Measurements from ENCODE around the gene SGCG.

SGCG gene

DNA sequence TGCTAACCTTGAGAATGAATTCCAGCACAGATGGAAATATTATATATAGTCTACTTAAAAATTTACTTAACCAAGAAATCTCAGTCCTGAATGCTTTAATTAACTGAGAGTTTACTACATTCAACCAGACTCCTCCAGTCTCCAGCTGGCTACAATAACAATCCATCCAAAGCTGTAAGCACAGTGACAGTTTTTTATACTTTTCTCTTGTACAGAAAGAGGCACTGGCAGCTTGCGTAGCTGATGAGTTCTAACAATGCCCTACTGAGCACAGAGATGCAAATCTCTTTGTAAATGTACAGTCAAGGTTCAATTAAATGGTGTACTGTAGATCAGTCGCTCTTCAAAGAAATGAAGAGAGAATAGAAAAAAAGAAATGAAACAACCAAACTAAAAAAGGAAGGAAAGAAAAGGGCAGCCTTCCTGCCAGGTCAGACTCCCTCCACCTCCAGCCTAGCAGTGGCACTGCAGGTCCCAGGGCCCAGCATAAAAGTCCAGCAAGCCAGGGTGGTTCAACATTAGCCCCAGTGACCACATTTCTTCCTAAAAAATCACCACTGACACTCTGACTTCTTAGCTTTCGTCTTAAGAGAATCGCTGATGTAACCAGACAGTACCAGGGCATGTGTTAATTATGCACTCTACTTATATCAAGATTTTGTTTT lies 164.3 kb downstream of the SGCG start:
- DNase-seq = no peak

DNA sequence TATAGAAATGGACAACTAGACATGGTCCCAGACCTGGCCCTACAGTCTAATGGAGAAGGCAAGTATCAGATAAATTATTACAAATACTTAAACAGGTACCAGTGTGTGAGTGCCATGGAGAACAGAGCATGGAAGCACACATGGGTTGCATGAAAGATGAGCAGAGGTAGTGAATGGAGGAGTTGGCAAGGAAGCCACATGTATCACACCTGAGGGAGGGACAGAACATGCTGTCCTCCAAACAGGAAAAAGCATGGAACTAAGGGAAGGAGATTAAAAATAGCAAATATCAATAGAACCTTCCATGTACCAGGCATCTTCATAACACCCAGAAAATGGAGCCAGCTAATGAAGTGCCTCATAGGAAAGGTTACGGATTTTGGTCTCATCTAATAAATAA lies 166.8 kb downstream of the SGCG start:
- DNase-seq = no peak

DNA sequence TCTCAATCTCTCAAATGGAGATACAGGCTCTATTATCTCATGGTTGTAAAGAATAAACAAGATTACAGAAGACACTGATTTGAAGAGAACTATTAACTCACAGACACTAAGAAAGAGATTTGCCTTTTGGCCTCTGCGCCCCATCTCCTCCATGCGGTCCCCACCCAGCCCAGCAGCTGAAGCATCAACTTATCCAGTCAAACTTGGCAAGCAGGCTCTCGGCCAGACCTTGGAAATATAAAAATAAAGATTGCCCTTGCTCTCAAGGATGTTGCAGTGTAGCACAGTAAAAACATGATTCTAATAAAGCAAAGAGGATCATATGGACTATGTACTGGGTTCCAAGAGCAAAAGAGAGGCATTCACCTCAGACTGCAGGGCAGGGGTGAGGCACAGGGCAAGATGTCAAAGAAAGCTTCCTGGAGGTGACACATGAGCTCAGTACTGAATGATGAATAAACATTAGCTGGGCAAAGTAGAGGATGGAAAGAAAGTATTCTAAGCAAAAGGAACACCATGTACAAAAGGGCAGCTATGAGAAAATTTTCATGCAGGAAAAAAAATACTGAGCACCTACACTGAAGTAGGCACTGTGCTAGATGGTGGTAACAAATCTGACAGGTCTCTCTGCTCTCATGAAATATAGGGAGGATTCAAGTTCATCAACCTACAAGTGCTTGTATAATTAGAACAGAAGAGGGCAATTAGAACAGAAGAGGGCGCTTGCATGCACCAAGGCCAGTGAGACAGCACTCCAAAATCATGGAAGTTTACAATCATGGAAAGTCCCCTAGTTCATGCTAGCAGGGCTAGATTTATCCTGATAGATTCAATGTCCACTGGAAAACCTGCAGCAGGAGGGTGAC lies 167.7 kb downstream of the SGCG start:
- DNase-seq = no peak

DNA sequence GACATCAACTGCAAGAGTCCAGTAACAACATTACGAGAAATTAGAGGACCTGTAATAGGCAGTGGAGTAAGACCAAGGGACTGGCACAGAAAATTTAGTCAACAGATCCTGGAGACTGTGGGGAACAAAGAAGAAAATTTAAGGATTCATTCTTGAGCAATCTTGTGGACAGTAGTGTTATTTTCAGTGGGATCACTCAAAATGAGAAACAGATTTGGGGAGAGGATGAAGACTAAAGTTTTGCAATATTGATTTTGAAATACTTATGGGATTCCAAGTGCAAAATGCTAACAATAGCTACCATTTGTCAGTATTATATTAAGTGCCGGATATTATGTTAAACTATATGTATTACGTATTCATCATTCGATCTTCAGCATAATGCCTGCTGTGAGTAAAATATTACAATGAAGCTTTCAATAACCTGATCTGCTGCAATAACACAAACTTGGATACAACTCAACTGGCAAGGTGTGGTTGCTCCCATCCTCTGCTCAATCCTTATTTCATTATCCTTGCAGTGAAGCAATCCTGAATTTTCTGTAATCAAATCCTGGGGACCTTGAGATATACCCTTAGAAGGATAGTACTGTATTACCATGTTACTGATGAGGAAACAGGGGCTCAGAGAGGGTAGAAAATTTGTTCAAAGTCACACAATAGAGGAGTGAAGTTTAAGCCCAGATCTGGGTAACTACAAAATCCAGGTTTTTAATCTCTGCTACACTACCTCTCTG lies 168.6 kb downstream of the SGCG start:
- no peak for DNase-seq

DNA sequence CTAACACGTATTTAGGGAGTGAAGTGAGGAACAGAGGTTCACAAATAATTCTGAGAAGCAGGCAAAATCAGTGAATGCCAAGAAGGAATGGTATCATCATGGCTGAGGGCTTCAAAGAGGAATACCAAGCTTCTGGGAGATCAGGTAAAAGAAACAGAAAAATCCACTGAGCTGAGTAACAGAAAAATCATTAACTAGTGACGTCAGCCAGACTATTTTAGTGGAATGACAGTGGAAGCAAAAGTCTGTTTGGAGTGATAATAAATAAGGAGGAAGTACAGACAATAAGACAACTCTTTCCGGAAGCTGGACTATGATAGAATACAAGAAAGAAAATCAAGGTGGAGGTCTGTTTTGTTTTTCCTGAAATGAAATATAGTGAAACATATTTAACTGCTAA lies 169.2 kb downstream of the SGCG start:
- no peak for DNase-seq

DNA sequence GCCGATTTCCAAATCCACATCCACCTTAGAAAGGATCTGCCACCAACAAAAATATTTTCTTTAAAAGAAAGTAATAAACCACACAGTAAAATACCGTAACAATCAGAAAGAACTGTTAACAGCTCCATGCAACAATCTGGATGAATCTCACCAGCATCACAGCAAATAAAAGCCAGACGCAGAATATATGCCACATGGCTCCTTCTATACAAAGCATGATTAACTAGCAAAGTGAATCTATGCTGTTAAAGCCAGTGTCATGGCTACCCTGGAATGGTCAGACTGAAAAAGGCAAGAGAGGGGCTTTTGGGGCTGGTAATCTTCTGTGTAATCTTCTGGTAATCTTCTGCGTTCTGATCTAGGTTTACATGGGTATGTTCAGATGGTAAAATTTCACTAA lies 171.4 kb downstream of the SGCG start:
- no peak for DNase-seq

DNA sequence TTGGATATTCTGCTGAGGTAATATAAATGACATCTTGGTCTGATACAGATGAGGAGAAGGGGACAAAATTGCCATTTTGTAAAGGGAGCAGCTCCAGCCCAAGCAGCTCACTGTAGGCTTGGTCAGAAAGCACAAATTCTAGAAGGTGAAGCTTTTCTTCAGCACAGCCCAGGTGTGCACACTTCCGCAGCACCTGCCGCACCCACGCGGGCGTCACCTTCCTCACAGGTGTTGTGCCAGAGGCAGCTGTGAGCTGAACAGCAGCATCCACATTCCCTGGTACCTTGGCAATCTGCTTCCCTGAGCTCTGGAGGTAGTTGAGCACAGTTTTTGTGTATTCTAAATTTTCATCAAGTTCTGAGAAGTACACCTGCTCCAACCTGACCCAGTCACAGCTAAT lies 173.7 kb downstream of the SGCG start:
- no peak for DNase-seq

DNA sequence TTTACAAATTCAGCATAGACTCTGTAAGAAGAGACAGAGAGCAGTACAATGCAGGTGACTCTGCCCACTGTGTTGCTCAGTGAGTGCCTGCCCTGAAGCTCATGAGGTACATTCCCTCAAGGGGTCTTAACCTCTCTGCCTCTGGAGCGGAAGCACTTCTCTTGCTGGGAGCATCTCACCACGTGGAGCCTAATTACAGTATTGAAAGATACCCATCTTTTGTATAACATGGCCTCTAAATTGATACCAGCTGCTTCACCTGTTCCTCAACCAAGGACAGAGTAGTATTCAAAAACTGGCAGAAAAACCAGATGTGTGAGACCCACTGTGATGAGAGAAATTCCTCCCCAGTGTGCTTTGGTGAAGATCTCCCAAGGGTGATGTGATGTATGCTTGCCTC lies 175.6 kb downstream of the SGCG start:
- no peak for DNase-seq

DNA sequence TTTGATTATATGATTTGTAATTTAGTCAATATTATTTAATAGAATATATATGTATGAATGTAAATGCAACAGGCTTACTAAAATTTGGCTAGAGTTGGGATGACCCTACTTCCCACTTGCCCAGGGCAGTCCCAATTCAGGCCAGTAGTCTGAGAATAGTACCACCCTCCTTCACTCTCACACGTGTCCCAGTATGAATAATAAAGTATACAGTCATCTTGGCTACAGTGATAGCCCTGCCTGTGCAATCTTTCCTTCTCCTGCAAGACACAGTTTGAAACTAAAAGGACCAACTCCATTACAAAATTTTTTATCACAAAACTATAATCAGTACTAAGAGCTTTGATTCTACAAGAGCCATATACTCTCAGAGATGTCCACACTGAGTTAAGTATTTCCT lies 176.6 kb downstream of the SGCG start:
- no peak for DNase-seq

DNA sequence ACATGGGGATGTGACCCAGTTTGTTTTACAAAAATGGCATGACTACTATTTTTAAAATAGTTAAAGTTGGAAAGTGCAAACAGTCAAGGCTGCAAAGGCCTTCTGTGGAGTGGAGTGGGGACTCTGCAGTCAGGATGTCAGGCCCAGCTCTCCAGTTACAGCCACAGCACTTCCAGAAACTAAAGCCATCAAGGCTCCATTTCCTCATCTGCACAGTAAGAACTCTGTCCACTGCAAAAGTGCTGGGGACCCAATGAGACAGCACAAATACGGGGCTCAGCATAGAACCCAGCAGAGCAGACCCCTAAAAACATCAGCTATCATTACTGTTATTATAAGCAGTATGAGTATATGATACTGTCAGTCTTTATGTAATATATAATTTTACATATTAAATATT lies 179.1 kb downstream of the SGCG start:
- DNase-seq = no peak

DNA sequence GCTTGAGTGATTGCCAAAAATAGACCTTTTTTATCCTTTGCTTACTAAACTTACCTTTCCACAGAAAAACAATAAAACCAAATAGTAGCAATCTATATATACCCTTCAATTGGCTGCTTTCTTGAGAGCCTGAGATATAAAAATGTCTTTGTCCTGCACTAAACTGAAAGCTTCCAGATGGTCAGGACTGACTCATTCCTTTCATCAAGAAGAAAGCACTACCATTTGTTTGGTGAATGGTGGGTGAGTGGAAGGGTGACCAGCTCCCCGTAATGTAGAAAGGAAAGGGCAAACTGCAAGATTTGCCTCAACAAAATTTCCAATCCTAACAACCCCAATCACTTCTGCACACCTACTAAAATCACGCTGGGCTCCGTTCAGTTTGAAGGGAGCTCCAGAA lies 184.9 kb downstream of the SGCG start:
- no peak for DNase-seq

DNA sequence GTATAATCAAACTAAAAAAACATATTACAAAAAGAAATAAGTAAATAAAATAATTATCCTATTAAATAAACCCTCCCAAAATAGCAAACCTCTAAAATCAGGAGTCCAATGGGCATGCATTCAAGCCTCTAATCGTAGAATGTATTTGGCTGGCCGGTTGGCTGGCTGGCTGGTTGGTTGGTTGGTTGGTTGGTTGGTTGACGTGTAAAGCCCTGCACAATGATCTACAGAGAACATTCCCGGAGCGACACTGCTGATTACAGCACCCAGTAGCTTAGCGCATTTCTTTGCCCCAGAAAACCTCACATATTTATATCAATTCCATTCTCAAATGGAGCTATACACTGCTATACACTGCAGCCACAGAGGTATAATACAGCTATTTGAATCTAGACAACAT lies 187.1 kb downstream of the SGCG start:
- no peak for DNase-seq

DNA sequence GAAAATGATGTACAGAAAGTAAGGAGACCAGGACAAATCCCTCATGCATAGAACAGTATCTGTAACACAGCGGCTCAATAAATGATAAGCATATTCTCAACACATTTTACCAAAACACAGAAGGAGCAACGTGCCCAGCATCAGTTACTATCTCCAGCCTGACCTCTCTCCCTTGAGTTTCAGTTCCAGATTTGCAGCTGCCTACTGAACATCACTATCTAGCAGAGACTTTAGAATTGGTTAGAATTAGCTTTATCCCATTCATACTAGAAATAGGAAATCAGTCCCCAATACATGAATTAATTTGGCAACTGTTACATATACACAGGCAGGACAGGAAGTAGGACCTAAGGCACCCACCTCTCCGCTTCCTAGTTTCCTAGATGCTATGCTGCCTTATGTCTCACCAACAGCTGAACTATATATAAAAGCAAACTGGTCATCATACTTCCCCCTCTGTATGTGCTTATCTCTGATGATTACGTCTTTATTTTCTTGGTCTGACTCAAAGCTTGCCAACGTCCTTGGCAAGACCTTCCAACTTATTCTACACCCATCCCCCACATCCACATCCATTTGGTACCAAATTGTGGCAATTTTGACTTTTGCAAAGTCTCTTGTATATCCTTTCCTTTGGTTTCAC lies 191.6 kb downstream of the SGCG start:
- DNase-seq = no peak
